Measurements from ENCODE around the gene KLK5. TPM values are rescaled to one million over a fixed set of nuclear protein-coding genes. Genes with fewer than 3 reads are reported as not detected.

KLK5 gene
- total RNA-seq, 1 donor from 2014 or later, result 21.0 TPM

Other genes starting within 250 kb of the KLK5 start
- gene SHANK1, start 233.2 kb downstream of the KLK5 start, total RNA-seq, result 2.9 TPM
- 27.2 TPM for gene CLEC11A, start 229.7 kb downstream of the KLK5 start, total RNA-seq
- gene GPR32, start 182.6 kb downstream of the KLK5 start, total RNA-seq, result not detected
- gene ACP4, start 162.6 kb downstream of the KLK5 start, total RNA-seq, result not detected
- 7.9 TPM for gene KLK1, start 129.3 kb downstream of the KLK5 start, total RNA-seq
- gene KLK15, start 119.5 kb downstream of the KLK5 start, total RNA-seq, result not detected
- not detected for gene KLK3, start 98.1 kb downstream of the KLK5 start, total RNA-seq
- not detected for gene KLK2, start 79.6 kb downstream of the KLK5 start, total RNA-seq
- gene KLK4, start 41.6 kb downstream of the KLK5 start, total RNA-seq, result 0.10 TPM
- gene KLK6, start 16.6 kb upstream of the KLK5 start, total RNA-seq, result 7.3 TPM
- gene KLK7, start 30.9 kb upstream of the KLK5 start, total RNA-seq, result 47.5 TPM
- 14.3 TPM for gene KLK8, start 48.6 kb upstream of the KLK5 start, total RNA-seq
- gene KLK10, start 66.7 kb upstream of the KLK5 start, total RNA-seq, result 22.4 TPM
- 19.5 TPM for gene KLK11, start 73.6 kb upstream of the KLK5 start, total RNA-seq
- gene KLK12, start 82.0 kb upstream of the KLK5 start, total RNA-seq, result 0.69 TPM
- 4.9 TPM for gene KLK13, start 112.1 kb upstream of the KLK5 start, total RNA-seq
- 9.5 TPM for gene KLK14, start 129.8 kb upstream of the KLK5 start, total RNA-seq
- gene CTU1, start 155.4 kb upstream of the KLK5 start, total RNA-seq, result 2.4 TPM
- gene SIGLEC9, start 171.9 kb upstream of the KLK5 start, total RNA-seq, result 3.1 TPM
- 0.49 TPM for gene SIGLEC7, start 189.3 kb upstream of the KLK5 start, total RNA-seq